ENCODE data around the gene RWDD2A.

DNA sequence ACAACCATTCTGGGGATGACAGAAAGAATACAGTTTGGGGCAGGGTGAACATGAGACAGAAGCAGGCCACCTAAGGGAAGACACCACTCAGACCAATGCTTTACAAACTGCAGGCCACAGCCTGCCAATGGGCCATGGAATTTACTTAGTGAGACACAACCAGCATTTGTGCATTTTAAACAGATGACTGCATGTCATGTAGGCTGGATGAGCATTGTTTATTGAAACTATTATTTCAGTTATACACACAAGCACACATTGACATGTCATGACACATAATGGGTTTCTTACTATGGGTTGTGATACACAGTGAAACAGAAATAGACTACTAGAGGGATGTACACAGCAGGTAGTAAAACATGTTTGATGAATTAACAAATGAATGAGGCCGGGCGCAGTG, 8.1 kb upstream of the RWDD2A start:
- TF ChIP-seq, protein P1, sequence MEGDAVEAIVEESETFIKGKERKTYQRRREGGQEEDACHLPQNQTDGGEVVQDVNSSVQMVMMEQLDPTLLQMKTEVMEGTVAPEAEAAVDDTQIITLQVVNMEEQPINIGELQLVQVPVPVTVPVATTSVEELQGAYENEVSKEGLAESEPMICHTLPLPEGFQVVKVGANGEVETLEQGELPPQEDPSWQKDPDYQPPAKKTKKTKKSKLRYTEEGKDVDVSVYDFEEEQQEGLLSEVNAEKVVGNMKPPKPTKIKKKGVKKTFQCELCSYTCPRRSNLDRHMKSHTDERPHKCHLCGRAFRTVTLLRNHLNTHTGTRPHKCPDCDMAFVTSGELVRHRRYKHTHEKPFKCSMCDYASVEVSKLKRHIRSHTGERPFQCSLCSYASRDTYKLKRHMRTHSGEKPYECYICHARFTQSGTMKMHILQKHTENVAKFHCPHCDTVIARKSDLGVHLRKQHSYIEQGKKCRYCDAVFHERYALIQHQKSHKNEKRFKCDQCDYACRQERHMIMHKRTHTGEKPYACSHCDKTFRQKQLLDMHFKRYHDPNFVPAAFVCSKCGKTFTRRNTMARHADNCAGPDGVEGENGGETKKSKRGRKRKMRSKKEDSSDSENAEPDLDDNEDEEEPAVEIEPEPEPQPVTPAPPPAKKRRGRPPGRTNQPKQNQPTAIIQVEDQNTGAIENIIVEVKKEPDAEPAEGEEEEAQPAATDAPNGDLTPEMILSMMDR (IDR thresholded peaks at IDR 0.05): no peak
- TF ChIP-seq POLR2AphosphoS5 (IDR thresholded peaks at IDR 0.05): no peak

Measured in sigmoid colon (tissue), 4 donors.